ENCODE measurements around the gene SETD7. TPM values are rescaled to one million over a fixed set of nuclear protein-coding genes. Genes with fewer than 3 reads are reported as not detected.
"Not testable (repeated sequence)": the region's sequence is repeated elsewhere in the genome, so short reads cannot be mapped to it uniquely, and the experiment has no call there.

Gene SETD7
- total and polyA plus RNA-seq, 2 donors (not counting 1 experiment from before 2014, with no cell fraction given), result 37.5 to 80.8 TPM

GRCh38 chr4:139465922-139466321 is 90.1 kb downstream of the SETD7 start:
- Histone ChIP-seq H3K9me3 (ENCODE audit: control insufficient read depth, insufficient read depth, low read depth, low read length) (no peaks in the 10 kb centered on the region), H3K27me3 (ENCODE audit: control insufficient read depth, insufficient read depth, low read length) (no peaks in the 10 kb centered on the region), H4K20me1 (ENCODE audit: control insufficient read depth, extremely low read depth, insufficient read depth, low read length) (no peaks in the 10 kb centered on the region), H3K4me1 (ENCODE audit: control insufficient read depth, extremely low read depth, insufficient read depth, low read length) (no peaks in the 10 kb centered on the region), H3K4me2 (ENCODE audit: extremely low read depth, insufficient read depth, low read length) (no peak overlapping the region), H3K79me2 (ENCODE audit: control insufficient read depth, insufficient read depth, low read length) (peaks cover 10% of the 10 kb centered on the region), H3K36me3 (ENCODE audit: control insufficient read depth, insufficient read depth, low read length) (no peaks in the 10 kb centered on the region), H3K27ac (ENCODE audit: insufficient read depth, low read length) (no peak overlapping the region), H3K9ac (ENCODE audit: insufficient read depth, low read length) (no peak overlapping the region), H3K4me3 (replicated peaks in 1 of 4; ENCODE audit: control extremely low read depth in 1 of 4, insufficient read depth in 1 of 4, low read depth in 3 of 4, low read length in 4 of 4) (no peak overlapping the region), H2AFZ (ENCODE audit: low read length) (no peak overlapping the region)
- DNase-seq (ENCODE audit: low read depth in 2 of 2), result peak in 1 of 2 donors; percentile 13
- TF ChIP-seq EZH2 (IDR thresholded peaks at IDR 0.05; ENCODE audit: low read length, missing control alignments), result no peak
- TF ChIP-seq, protein P1, sequence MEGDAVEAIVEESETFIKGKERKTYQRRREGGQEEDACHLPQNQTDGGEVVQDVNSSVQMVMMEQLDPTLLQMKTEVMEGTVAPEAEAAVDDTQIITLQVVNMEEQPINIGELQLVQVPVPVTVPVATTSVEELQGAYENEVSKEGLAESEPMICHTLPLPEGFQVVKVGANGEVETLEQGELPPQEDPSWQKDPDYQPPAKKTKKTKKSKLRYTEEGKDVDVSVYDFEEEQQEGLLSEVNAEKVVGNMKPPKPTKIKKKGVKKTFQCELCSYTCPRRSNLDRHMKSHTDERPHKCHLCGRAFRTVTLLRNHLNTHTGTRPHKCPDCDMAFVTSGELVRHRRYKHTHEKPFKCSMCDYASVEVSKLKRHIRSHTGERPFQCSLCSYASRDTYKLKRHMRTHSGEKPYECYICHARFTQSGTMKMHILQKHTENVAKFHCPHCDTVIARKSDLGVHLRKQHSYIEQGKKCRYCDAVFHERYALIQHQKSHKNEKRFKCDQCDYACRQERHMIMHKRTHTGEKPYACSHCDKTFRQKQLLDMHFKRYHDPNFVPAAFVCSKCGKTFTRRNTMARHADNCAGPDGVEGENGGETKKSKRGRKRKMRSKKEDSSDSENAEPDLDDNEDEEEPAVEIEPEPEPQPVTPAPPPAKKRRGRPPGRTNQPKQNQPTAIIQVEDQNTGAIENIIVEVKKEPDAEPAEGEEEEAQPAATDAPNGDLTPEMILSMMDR (conservative IDR thresholded peaks at IDR 0.05 in 1 of 2, IDR thresholded peaks at IDR 0.05 in 1 of 2; ENCODE audit: low read depth in 1 of 2, low read length in 2 of 2), result no peak

- H2AFZ ChIP-seq (ENCODE audit: low read length); H4K20me1 ChIP-seq (ENCODE audit: control insufficient read depth, extremely low read depth, insufficient read depth, low read length); H3K27ac ChIP-seq (ENCODE audit: insufficient read depth, low read length); DNase-seq (ENCODE audit: low read depth in 2 of 2); H3K36me3 ChIP-seq (ENCODE audit: control insufficient read depth, insufficient read depth, low read length); H3K4me2 ChIP-seq (ENCODE audit: extremely low read depth, insufficient read depth, low read length); H3K4me3 ChIP-seq (replicated peaks in 1 of 4; ENCODE audit: control extremely low read depth in 1 of 4, insufficient read depth in 1 of 4, low read depth in 3 of 4, low read length in 4 of 4); H3K27me3 ChIP-seq (ENCODE audit: control insufficient read depth, insufficient read depth, low read length); H3K9ac ChIP-seq (ENCODE audit: insufficient read depth, low read length); H3K4me1 ChIP-seq (ENCODE audit: control insufficient read depth, extremely low read depth, insufficient read depth, low read length); H3K9me3 ChIP-seq (ENCODE audit: control insufficient read depth, insufficient read depth, low read depth, low read length); H3K79me2 ChIP-seq (ENCODE audit: control insufficient read depth, insufficient read depth, low read length): not testable (repeated sequence)
Observed at GRCh38 chr4:139464512-139464911, 91.5 kb downstream of the SETD7 start.

GRCh38 chr4:139461022-139461628 is 94.9 kb downstream of the SETD7 start:
- Histone ChIP-seq H3K36me3 (ENCODE audit: control insufficient read depth, insufficient read depth, low read length) (no peaks in the 10 kb centered on the region), H3K79me2 (ENCODE audit: control insufficient read depth, insufficient read depth, low read length) (peaks cover 25% of the 10 kb centered on the region), H4K20me1 (ENCODE audit: control insufficient read depth, extremely low read depth, insufficient read depth, low read length) (no peaks in the 10 kb centered on the region), H3K4me3 (replicated peaks in 1 of 4; ENCODE audit: control extremely low read depth in 1 of 4, insufficient read depth in 1 of 4, low read depth in 3 of 4, low read length in 4 of 4) (no peak overlapping the region), H3K4me1 (ENCODE audit: control insufficient read depth, extremely low read depth, insufficient read depth, low read length) (no peaks in the 10 kb centered on the region), H3K9me3 (ENCODE audit: control insufficient read depth, insufficient read depth, low read depth, low read length) (no peaks in the 10 kb centered on the region), H2AFZ (ENCODE audit: low read length) (no peak overlapping the region), H3K4me2 (ENCODE audit: extremely low read depth, insufficient read depth, low read length) (no peak overlapping the region), H3K9ac (ENCODE audit: insufficient read depth, low read length) (no peak overlapping the region), H3K27me3 (ENCODE audit: control insufficient read depth, insufficient read depth, low read length) (no peaks in the 10 kb centered on the region), H3K27ac (ENCODE audit: insufficient read depth, low read length) (no peak overlapping the region)
- no peak for TF ChIP-seq EZH2 (IDR thresholded peaks at IDR 0.05; ENCODE audit: low read length, missing control alignments)
- TF ChIP-seq, protein P1 (conservative IDR thresholded peaks at IDR 0.05 in 1 of 2, IDR thresholded peaks at IDR 0.05 in 1 of 2; ENCODE audit: low read depth in 1 of 2, low read length in 2 of 2), result no peak
- DNase-seq (ENCODE audit: low read depth in 2 of 2), result no peak

Data from fibroblast of lung (primary cell).